ENCODE measurements around the gene EDEM3. TPM values are rescaled to one million over a fixed set of nuclear protein-coding genes. Genes with fewer than 3 reads are reported as not detected.

The EDEM3 gene
- polyA plus RNA-seq, 3 donors: 15.5 to 21.9 (median 18.0) TPM

DNA sequence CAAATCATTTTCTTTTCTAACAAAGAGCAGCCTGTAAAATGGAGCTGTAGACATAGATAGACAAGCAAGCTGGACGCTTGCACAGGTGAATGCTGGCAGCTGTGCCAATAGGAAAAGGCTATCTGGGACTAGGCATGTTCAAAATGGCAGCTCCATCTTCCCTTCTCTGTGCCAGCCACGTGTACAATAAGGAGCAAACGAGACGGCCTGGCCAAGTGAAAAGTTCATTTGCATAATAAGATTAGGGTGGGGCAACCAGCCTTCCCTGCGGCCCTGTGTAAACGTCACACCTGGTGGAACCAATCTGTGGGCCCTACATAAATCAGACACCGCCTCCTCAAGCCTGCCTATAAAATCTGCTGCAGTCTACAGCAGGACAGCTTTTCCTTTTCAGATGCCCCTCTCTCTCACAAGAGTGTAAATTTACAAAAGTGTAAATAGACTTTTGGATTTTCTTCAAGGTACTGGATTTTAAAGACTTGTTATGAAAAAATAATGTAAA is 16.6 kb upstream of the EDEM3 start:
- no peak for DNase-seq
- Histone ChIP-seq H3K9ac (ENCODE audit: insufficient read depth, low read length, poor library complexity, severe bottlenecking) (no peak overlapping the region), H3K4me3 (replicated peaks in 1 of 3; ENCODE audit: low read depth in 2 of 3, low read length in 3 of 3) (no peak overlapping the region), H3K27ac (ENCODE audit: low read depth in 1 of 2, low read length in 2 of 2) (no peak overlapping the region), H2AFZ (ENCODE audit: insufficient read depth, low read depth, low read length, poor library complexity, severe bottlenecking) (no peak overlapping the region), H4K20me1 (ENCODE audit: insufficient read depth, low read length) (no peaks in the 10 kb centered on the region), H3K79me2 (ENCODE audit: insufficient read depth, low read length) (no peaks in the 10 kb centered on the region), H3K9me3 (replicated peaks in 1 of 2; ENCODE audit: control insufficient read depth in 1 of 2, insufficient read depth in 1 of 2, low read length in 2 of 2) (no peaks in the 10 kb centered on the region), H3K4me1 (ENCODE audit: control insufficient read depth in 1 of 2, insufficient read depth in 2 of 2, low read length in 2 of 2) (no peaks in the 10 kb centered on the region), H3K36me3 (replicated peaks in 1 of 2; ENCODE audit: control insufficient read depth in 1 of 2, insufficient read depth in 2 of 2, low read length in 2 of 2) (no peaks in the 10 kb centered on the region), H3K4me2 (replicated peaks; ENCODE audit: extremely low read depth, low read length, poor library complexity, severe bottlenecking) (no peak overlapping the region), H3K27me3 (ENCODE audit: control insufficient read depth in 2 of 2, insufficient read depth in 2 of 2, low read length in 2 of 2) (no peaks in the 10 kb centered on the region)
- H3K27me3 Mint-ChIP-seq (ENCODE audit: low read depth in 3 of 3): peaks cover 0 to 2% (median 0%) of the 10 kb centered on the region in 3 donors
- H3K4me1 Mint-ChIP-seq: peaks cover 3% of the 10 kb centered on the region
- TF ChIP-seq, protein P1, sequence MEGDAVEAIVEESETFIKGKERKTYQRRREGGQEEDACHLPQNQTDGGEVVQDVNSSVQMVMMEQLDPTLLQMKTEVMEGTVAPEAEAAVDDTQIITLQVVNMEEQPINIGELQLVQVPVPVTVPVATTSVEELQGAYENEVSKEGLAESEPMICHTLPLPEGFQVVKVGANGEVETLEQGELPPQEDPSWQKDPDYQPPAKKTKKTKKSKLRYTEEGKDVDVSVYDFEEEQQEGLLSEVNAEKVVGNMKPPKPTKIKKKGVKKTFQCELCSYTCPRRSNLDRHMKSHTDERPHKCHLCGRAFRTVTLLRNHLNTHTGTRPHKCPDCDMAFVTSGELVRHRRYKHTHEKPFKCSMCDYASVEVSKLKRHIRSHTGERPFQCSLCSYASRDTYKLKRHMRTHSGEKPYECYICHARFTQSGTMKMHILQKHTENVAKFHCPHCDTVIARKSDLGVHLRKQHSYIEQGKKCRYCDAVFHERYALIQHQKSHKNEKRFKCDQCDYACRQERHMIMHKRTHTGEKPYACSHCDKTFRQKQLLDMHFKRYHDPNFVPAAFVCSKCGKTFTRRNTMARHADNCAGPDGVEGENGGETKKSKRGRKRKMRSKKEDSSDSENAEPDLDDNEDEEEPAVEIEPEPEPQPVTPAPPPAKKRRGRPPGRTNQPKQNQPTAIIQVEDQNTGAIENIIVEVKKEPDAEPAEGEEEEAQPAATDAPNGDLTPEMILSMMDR (IDR thresholded peaks at IDR 0.05): no peak
- H3K36me3 Mint-ChIP-seq: no peaks in the 10 kb centered on the region
- WGBS (ENCODE audit: insufficient coverage): 89% methylated on average over 3 of the region's 7 CpGs
- H3K9me3 Mint-ChIP-seq: peaks cover 0 to 3% (median 0%) of the 10 kb centered on the region in 7 donors
- no peak overlapping the region for H3K4me3 Mint-ChIP-seq
- no peak overlapping the region for H3K27ac Mint-ChIP-seq
- intact Hi-C loops (cut with micrococcal nuclease): no loop called here

DNA sequence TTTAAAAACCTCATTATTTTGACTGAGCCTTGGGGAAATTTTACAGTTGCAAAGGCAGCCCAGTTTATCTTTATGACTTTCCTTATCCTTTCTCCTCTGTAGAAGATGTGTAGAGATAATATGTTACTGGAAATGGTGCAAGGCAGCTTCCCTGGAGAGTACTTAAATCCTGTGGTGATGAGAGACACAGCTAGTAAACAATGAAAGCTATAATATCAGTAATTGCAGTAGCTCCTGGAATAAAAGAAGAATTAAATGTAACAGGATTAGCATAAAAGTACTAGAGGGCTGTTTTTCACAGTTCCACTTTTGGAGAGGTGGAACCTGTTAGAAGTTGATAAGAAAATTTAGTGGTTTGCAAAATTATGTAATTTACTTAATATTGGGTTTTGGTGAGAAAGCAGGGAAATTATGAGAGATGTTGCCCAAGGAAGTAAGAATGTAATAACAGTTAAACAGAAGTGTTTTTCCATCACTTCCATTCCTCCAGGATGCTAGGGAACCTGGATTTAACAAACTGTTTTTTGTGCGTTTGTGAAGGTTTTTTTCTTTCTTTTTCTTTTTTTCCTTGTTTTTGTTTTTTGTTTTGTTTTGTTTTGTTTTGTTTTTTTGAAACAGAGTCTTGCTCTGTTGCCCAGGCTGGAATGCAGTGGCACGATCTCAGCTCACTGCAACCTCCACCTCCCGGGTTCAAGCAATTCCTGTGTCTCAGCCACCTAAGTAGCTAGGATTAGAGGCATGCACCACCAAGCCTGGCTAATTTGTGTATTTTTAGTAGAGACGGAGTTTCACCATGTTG is 15.7 kb upstream of the EDEM3 start:
- intact Hi-C loops (cut with micrococcal nuclease): no loop called here
- H3K4me2 ChIP-seq (replicated peaks; ENCODE audit: extremely low read depth, low read length, poor library complexity, severe bottlenecking): no peak overlapping the region
- H2AFZ ChIP-seq (ENCODE audit: insufficient read depth, low read depth, low read length, poor library complexity, severe bottlenecking): no peak overlapping the region
- no peak overlapping the region for H3K9ac ChIP-seq (ENCODE audit: insufficient read depth, low read length, poor library complexity, severe bottlenecking)
- Mint-ChIP-seq H3K4me1 (peaks cover 3% of the 10 kb centered on the region), H3K36me3 (no peaks in the 10 kb centered on the region), H3K4me3 (no peak overlapping the region), H3K27me3 (ENCODE audit: low read depth in 3 of 3) (peaks cover 0 to 2% (median 0%) of the 10 kb centered on the region in 3 donors), H3K27ac (peak overlapping the region in 1 of 7 donors; percentile 58), H3K9me3 (peaks cover 0 to 3% (median 0%) of the 10 kb centered on the region in 7 donors)
- no peak overlapping the region for H3K27ac ChIP-seq (ENCODE audit: low read depth in 1 of 2, low read length in 2 of 2)
- no peak for DNase-seq
- H3K4me3 ChIP-seq (replicated peaks in 1 of 3; ENCODE audit: low read depth in 2 of 3, low read length in 3 of 3): no peak overlapping the region
- WGBS (ENCODE audit: insufficient coverage): no CpG with 5 or more reads among the region's 4 CpGs
- no peaks in the 10 kb centered on the region for H3K36me3 ChIP-seq (replicated peaks in 1 of 2; ENCODE audit: control insufficient read depth in 1 of 2, insufficient read depth in 2 of 2, low read length in 2 of 2)
- TF ChIP-seq, protein P1 (IDR thresholded peaks at IDR 0.05): no peak
- H3K9me3 ChIP-seq (replicated peaks in 1 of 2; ENCODE audit: control insufficient read depth in 1 of 2, insufficient read depth in 1 of 2, low read length in 2 of 2): no peaks in the 10 kb centered on the region
- H3K4me1 ChIP-seq (ENCODE audit: control insufficient read depth in 1 of 2, insufficient read depth in 2 of 2, low read length in 2 of 2): no peaks in the 10 kb centered on the region
- H3K27me3 ChIP-seq (ENCODE audit: control insufficient read depth in 2 of 2, insufficient read depth in 2 of 2, low read length in 2 of 2): no peaks in the 10 kb centered on the region
- no peaks in the 10 kb centered on the region for H3K79me2 ChIP-seq (ENCODE audit: insufficient read depth, low read length)
- no peaks in the 10 kb centered on the region for H4K20me1 ChIP-seq (ENCODE audit: insufficient read depth, low read length)
